ENCODE measurements around the gene CGREF1.

Gene CGREF1

GRCh38 chr2:27095745-27096651 is 22.9 kb downstream of the CGREF1 start (continued):
- TF ChIP-seq ZNF202 (tag by site-specific recombination; IDR thresholded peaks at IDR 0.05; ENCODE audit: borderline replicate concordance), result no peak
- no peak for TF ChIP-seq ZNF561 (tag by site-specific recombination; IDR thresholded peaks at IDR 0.05; ENCODE audit: borderline replicate concordance)
- TF ChIP-seq ZNF518A (tag by site-specific recombination; conservative IDR thresholded peaks at IDR 0.05; ENCODE audit: low read depth), result no peak
- TF ChIP-seq ZIC2 (tag by site-specific recombination; IDR thresholded peaks at IDR 0.05), result 0 out of 2 replicates have a peak, but pooled peaks have one; percentile 11

GRCh38 chr2:27095427-27095744 is 23.5 kb downstream of the CGREF1 start:
- Histone ChIP-seq H3K9me3 (ENCODE audit: control insufficient read depth, insufficient read depth, low read depth, low read length) (no peaks in the 10 kb centered on the region), H3K4me3 (ENCODE audit: low read depth, low read length) (no peak overlapping the region), H3K4me1 (ENCODE audit: control insufficient read depth, insufficient read depth, low read length) (no peaks in the 10 kb centered on the region), H3K27ac (ENCODE audit: extremely low read depth, low read depth, low read length) (0 out of 2 replicates have a peak overlapping the region, but pooled peaks have one; percentile 8), H3K36me3 (ENCODE audit: control insufficient read depth in 2 of 2, insufficient read depth in 1 of 2, low read length in 2 of 2) (peaks cover 0 to 53% of the 10 kb centered on the region in 2 experiments; a peak in 1 of 3 replicates)
- ChIA-PET POLR2A (interaction anchor here (1.2 to 1.3 kb wide), 2 partner anchors 8 to 10 kb away, joined by 3 to 5 read pairs; no protein-coding TSS in a partner anchor), CTCF (interaction anchor here (0.7 to 7.0 kb wide), 4 partner anchors 9 to 198 kb away, joined by 3 to 44 read pairs (median 10); partner anchors contain the start of genes ABHD1 and KHK)
- no peak for TF ChIP-seq INSM2 (tag by site-specific recombination; IDR thresholded peaks at IDR 0.05)
- TF ChIP-seq ZFHX2 (tag by site-specific recombination; conservative IDR thresholded peaks at IDR 0.05), result no peak
- no peak for TF ChIP-seq ZNF175 (tag by site-specific recombination; IDR thresholded peaks at IDR 0.05)
- no peak for TF ChIP-seq ZNF280C (tag by site-specific recombination; IDR thresholded peaks at IDR 0.05)
- TF ChIP-seq ZNF302 (tag by site-specific recombination; IDR thresholded peaks at IDR 0.05; ENCODE audit: low read depth), result no peak
- no peak for TF ChIP-seq ZNF610 (tag by site-specific recombination; IDR thresholded peaks at IDR 0.05; ENCODE audit: borderline replicate concordance)
- no peak for TF ChIP-seq ZNF654 (tag by site-specific recombination; IDR thresholded peaks at IDR 0.05; ENCODE audit: low read depth)
- no peak for TF ChIP-seq ZNF639 (tag by site-specific recombination; IDR thresholded peaks at IDR 0.05)
- no peak for TF ChIP-seq KLF1 (tag by site-specific recombination; IDR thresholded peaks at IDR 0.05)
- no peak for TF ChIP-seq ZNF155 (tag by site-specific recombination; IDR thresholded peaks at IDR 0.05)
- TF ChIP-seq GLIS1 (tag by site-specific recombination; IDR thresholded peaks at IDR 0.05), result no peak
- no peak for TF ChIP-seq ZNF707 (tag by site-specific recombination; IDR thresholded peaks at IDR 0.05)
- TF ChIP-seq ZNF670 (tag by site-specific recombination; IDR thresholded peaks at IDR 0.05; ENCODE audit: low read depth), result no peak
- TF ChIP-seq ZBTB11 (tag by site-specific recombination; conservative IDR thresholded peaks at IDR 0.05; ENCODE audit: low read depth), result no peak
- no peak for TF ChIP-seq ZNF585B (tag by site-specific recombination; IDR thresholded peaks at IDR 0.05)

Data from HEK293 (cell line).